Esophagus squamous epithelium (tissue), 5 donors: ENCODE data around the gene SLC66A3. TPM values are rescaled to one million over a fixed set of nuclear protein-coding genes. Genes with fewer than 3 reads are reported as not detected.

ENCODE experiments used
- DNase-seq: peaks from one replicate; lab custom pipeline; 2025; lab: John Stamatoyannopoulos, UW
- H3K27ac ChIP-seq, 4 donors: fragments of 200-600 bp; sonication (generic); one replicate each; pipeline ENCODE4 v1.5.1; 2016 to 2019; ENCODE audit warnings: mild to moderate bottlenecking in 1 of 4
- H3K27me3 ChIP-seq, 4 donors: fragments of 200-600 bp; sonication (generic); 1 replicate in 3 of 4; 2 replicates in 1 of 4; pipeline versions ENCODE4 v1.5.1 to v1.6.0; 2017 to 2021; ENCODE audit warnings: antibody characterized with exemption in 1 of 4
- H3K36me3 ChIP-seq, 3 donors: fragments of 200-600 bp; sonication (generic); one replicate each; pipeline ENCODE4 v1.5.1; 2016 to 2019
- H3K4me1 ChIP-seq, 3 donors: fragments of 200-600 bp; sonication (generic); one replicate each; pipeline ENCODE4 v1.5.1; 2017 to 2019
- H3K4me3 ChIP-seq, 4 donors: fragments of 200-600 bp; sonication (generic); 1 replicate in 3 of 4; 2 replicates in 1 of 4; pipeline ENCODE4 v1.5.1; 2016 to 2019; ENCODE audit warnings: mild to moderate bottlenecking in 2 of 4, moderate library complexity in 1 of 4
- H3K9me3 ChIP-seq, 3 donors: fragments of 200-600 bp; sonication (generic); one replicate each; pipeline ENCODE4 v1.5.1; 2016 to 2019
- POLR2A ChIP-seq, 4 donors: fragments of 450-650 bp; IDR thresholded peaks; one replicate each; pipeline ENCODE4 v1.6.1; 2017; ENCODE audit warnings: antibody characterized with exemption in 4 of 4, mild to moderate bottlenecking in 4 of 4, moderate library complexity in 3 of 4
- WGBS, 2 donors: methylation state at CpG; one replicate each; pipeline ENCODE4 v1.1.5; 2018; 5-methylcytosine and 5-hydroxymethylcytosine counted together
- intact Hi-C: fragments of 100-400 bp; cut with DNase I; formaldehyde crosslinking; loops from one replicate; pipeline ENCODE4 v1.15.0; 2022
- total RNA-seq, 4 donors: library from RNA; depleted of rRNA; stranded (reverse); fragments of >200 nt; gene quantifications; one replicate each; pipeline ENCODE4 v1.1.0, GENCODE V29; 2016
- TF ChIP-seq, protein P1 (sequence below), 6 experiments: fragments of 450-650 bp in 4 of 6; fragments of 200-600 bp in 2 of 6; sonication (generic) in 2 of 6; IDR thresholded peaks; one replicate each; pipeline ENCODE4 v1.5.1; 2016 to 2019; ENCODE audit warnings: antibody characterized with exemption in 6 of 6, mild to moderate bottlenecking in 4 of 6, moderate library complexity in 4 of 6
- donor health status: DM: yes; HTN: yes; CAD: no.

The SLC66A3 gene
- total RNA-seq, 4 donors from 2014 or later = 15.6 to 27.8 (median 20.2) TPM

DNA sequence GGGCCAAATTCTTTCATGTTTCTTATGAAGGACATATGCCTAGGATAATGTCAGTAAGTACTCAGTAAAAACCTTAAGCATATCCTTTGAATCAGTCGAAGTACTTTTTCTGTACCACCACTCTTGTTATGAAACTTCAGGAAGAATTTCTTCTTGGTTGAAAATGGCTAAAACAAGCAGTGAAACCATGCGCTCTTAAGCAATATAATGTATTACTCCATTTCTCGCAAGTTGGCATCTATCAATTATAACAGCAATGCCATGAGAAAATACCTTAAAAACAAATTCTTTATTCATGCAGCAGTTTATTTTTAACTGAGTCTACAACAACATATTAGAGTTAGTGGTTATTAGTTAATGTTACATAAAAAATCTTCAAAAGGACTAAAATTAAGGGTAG lies 41.0 kb downstream of the SLC66A3 start:
- WGBS, 2 donors = 72 to 79% methylated on average over 3 of the region's 3 CpGs
- intact Hi-C loops = no loop called here

DNA sequence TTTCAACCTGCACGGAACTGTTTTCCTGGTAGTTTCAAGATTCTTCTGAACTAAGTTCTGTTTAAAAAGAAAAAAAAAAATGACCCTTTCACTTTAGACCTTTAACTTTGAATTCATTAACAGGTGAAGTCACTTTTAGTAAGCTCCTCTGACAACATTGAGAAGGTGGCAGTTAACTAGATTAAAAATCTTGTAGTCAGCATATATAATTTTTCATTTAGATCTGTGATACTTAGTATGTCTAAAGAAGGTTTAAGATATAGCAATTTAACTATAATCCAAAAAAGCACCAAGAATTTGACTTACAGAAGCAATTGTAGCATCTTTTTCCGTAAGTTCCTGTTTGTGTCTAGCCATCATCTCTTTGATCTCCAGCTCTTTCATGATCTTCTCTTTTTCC lies 45.4 kb downstream of the SLC66A3 start:
- H3K9me3 ChIP-seq = no peaks in the 10 kb centered on the region
- 93 to 95% methylated on average over 2 of the region's 2 CpGs for WGBS, 2 donors
- intact Hi-C loops = no loop called here
- H3K27me3 ChIP-seq = no peaks in the 10 kb centered on the region
- peaks cover 0 to 75% (median 0%) of the 10 kb centered on the region in 3 donors for H3K36me3 ChIP-seq
- no peaks in the 10 kb centered on the region for H3K4me1 ChIP-seq
- TF ChIP-seq, protein P1, sequence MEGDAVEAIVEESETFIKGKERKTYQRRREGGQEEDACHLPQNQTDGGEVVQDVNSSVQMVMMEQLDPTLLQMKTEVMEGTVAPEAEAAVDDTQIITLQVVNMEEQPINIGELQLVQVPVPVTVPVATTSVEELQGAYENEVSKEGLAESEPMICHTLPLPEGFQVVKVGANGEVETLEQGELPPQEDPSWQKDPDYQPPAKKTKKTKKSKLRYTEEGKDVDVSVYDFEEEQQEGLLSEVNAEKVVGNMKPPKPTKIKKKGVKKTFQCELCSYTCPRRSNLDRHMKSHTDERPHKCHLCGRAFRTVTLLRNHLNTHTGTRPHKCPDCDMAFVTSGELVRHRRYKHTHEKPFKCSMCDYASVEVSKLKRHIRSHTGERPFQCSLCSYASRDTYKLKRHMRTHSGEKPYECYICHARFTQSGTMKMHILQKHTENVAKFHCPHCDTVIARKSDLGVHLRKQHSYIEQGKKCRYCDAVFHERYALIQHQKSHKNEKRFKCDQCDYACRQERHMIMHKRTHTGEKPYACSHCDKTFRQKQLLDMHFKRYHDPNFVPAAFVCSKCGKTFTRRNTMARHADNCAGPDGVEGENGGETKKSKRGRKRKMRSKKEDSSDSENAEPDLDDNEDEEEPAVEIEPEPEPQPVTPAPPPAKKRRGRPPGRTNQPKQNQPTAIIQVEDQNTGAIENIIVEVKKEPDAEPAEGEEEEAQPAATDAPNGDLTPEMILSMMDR (IDR thresholded peaks at IDR 0.05) = no peak
- TF ChIP-seq POLR2A (IDR thresholded peaks at IDR 0.05) = no peak
- no peak overlapping the region for H3K4me3 ChIP-seq
- H3K27ac ChIP-seq = no peak overlapping the region
- no peak for DNase-seq

More for the DNA sequence above, 41.0 kb downstream of the SLC66A3 start:
- no peaks in the 10 kb centered on the region for H3K27me3 ChIP-seq
- no peaks in the 10 kb centered on the region for H3K9me3 ChIP-seq
- H3K27ac ChIP-seq = no peak overlapping the region
- H3K4me1 ChIP-seq = peaks cover 0 to 11% (median 0%) of the 10 kb centered on the region in 3 donors
- H3K36me3 ChIP-seq = peaks cover 0 to 98% (median 5%) of the 10 kb centered on the region in 3 donors
- TF ChIP-seq POLR2A (IDR thresholded peaks at IDR 0.05) = no peak
- TF ChIP-seq, protein P1 (IDR thresholded peaks at IDR 0.05) = no peak
- no peak overlapping the region for H3K4me3 ChIP-seq
- DNase-seq = no peak

DNA sequence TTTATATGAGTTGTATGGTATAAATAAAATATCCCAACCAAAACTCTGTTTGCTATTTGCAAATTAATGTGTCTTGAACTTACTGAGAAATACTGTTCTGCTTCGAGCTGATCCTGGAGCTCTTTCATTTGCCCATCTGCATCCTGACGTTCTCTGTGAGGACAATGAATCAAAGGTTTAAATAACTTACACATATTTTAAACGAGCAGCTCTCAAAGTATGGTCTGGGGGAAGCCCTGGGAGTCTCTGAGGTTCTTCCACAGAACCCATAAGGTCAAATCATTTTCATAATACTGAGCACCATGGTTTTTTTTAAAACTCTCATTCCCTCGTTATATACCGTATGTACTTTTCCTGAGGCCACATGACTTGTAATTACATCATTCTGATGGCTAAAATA lies 46.7 kb downstream of the SLC66A3 start:
- no peak for DNase-seq

DNA sequence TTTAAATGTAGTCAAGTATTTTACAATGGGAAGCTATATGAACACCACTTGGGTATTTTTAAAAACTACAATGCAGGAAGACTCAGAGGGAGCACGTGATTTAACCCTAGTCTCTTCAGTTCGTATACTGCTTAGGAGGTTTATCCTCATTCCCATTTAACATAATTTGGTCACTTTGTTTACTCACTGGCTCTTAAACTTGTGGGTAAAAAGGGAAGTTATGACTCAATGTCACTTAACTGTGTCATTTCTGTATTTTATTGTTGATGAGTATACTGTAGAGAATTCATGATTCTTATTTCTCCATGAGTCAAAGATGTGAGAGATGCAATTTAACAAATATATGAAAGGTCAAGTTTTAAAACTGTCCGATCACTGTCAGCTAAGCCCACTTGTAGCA lies 48.2 kb downstream of the SLC66A3 start:
- Histone ChIP-seq H3K9me3 (no peaks in the 10 kb centered on the region), H3K27ac (no peak overlapping the region), H3K27me3 (no peaks in the 10 kb centered on the region), H3K4me1 (no peaks in the 10 kb centered on the region), H3K36me3 (peaks cover 0 to 74% (median 0%) of the 10 kb centered on the region in 3 donors), H3K4me3 (no peak overlapping the region)
- intact Hi-C loops = no loop called here
- WGBS, 2 donors = 52 to 62% methylated on average over 3 of the region's 3 CpGs
- DNase-seq = no peak
- TF ChIP-seq POLR2A (IDR thresholded peaks at IDR 0.05) = no peak
- TF ChIP-seq, protein P1 (IDR thresholded peaks at IDR 0.05) = no peak

More for the DNA sequence above, 46.7 kb downstream of the SLC66A3 start:
- H3K36me3 ChIP-seq = peaks cover 0 to 74% (median 0%) of the 10 kb centered on the region in 3 donors
- 75 to 80% methylated on average over 5 of the region's 5 CpGs for WGBS, 2 donors
- no peak overlapping the region for H3K4me3 ChIP-seq
- H3K9me3 ChIP-seq = no peaks in the 10 kb centered on the region
- intact Hi-C loops = no loop called here
- H3K27ac ChIP-seq = no peak overlapping the region
- TF ChIP-seq, protein P1 (IDR thresholded peaks at IDR 0.05) = no peak
- TF ChIP-seq POLR2A (IDR thresholded peaks at IDR 0.05) = no peak
- no peaks in the 10 kb centered on the region for H3K27me3 ChIP-seq
- H3K4me1 ChIP-seq = no peaks in the 10 kb centered on the region

DNA sequence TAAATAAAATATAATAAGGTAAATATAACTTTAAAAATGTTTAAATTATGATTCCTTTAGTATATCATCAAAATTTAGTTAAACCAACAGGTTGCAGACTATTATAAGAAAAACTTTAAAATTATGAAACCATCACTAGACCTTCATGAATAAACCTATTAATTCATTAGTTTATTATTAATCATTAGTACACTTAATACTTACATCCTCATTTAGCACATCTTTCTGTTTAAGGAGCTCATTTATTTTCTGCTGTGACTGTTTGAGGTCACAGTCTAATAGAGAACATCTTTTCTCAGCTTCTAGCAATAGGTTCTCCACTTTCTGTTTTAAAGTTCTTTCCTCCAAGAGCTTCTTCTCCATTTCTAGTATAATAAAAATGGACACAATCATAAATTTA lies 52.8 kb downstream of the SLC66A3 start:
- H3K36me3 ChIP-seq = peaks cover 0 to 68% (median 0%) of the 10 kb centered on the region in 3 donors
- H3K27ac ChIP-seq = no peak overlapping the region
- intact Hi-C loops = no loop called here
- H3K27me3 ChIP-seq = no peaks in the 10 kb centered on the region
- H3K4me3 ChIP-seq = no peak overlapping the region
- TF ChIP-seq POLR2A (IDR thresholded peaks at IDR 0.05) = no peak
- TF ChIP-seq, protein P1 (IDR thresholded peaks at IDR 0.05) = no peak
- H3K4me1 ChIP-seq = no peaks in the 10 kb centered on the region
- DNase-seq = no peak
- no peaks in the 10 kb centered on the region for H3K9me3 ChIP-seq
